ENCODE measurements around the gene HS6ST3. TPM values are rescaled to one million over a fixed set of nuclear protein-coding genes. Genes with fewer than 3 reads are reported as not detected.

HS6ST3 gene
- total RNA-seq, 2 experiments from 2014 or later, result not detected

DNA sequence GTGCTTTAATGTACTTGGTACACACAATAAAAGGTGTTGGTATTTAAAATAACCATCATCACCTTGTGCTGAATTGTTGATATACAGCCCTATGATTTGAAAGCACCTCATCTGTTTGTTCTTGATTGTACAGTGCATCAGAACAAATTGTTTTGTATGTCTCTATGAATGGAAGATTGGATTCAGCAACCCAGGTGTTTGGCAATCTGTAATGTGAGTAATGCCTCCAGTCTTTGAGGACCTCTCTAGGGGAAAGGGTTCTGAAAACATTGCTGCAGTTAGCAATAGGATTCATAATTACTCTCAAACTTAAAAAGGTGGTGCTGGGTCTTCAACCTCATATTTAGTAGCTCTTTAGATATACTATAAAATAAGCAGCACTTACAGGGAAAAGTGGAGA lies 562.6 kb downstream of the HS6ST3 start:
- Mint-ChIP-seq H3K27me3 (no peaks in the 10 kb centered on the region), H3K36me3 (ENCODE audit: low read depth) (no peaks in the 10 kb centered on the region), H3K27ac (no peak overlapping the region), H3K4me3 (no peak overlapping the region), H3K9me3 (peaks cover 1% of the 10 kb centered on the region), H3K4me1 (ENCODE audit: low read depth) (no peaks in the 10 kb centered on the region)
- CTCF ChIA-PET, result no interaction called here
- POLR2A ChIA-PET, result no interaction called here
- intact Hi-C loops (cut with micrococcal nuclease), result no loop called here
- ATAC-seq (no peak), DNase-seq (no peak)
- no peak for TF ChIP-seq CTCF (IDR thresholded peaks at IDR 0.05)

DNA sequence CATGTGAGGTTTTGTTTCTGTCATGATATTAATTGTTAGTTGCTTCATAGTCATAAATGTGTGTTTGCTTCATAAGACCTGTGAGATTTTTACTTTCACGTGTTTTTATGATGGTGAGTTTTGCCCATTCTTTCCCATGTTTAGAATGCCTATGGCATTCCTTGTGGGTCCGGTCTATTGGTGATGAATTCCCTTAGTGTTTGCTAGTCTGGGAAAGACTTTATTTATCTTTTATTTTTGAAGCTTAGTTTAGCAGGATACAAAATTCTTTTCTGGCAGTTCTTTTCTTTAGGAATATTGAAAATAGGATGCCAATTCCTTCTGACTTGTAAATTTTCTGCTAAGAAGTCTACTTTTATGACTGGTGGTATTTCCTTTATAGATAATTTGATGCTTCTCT lies 571.7 kb downstream of the HS6ST3 start:
- no peak for TF ChIP-seq CTCF (IDR thresholded peaks at IDR 0.05)
- DNase-seq, result no peak
- no peak overlapping the region for H3K27ac Mint-ChIP-seq
- CTCF ChIA-PET, result no interaction called here
- no peaks in the 10 kb centered on the region for H3K27me3 Mint-ChIP-seq
- no peaks in the 10 kb centered on the region for H3K36me3 Mint-ChIP-seq (ENCODE audit: low read depth)
- H3K4me3 Mint-ChIP-seq, result no peak overlapping the region
- POLR2A ChIA-PET, result no interaction called here
- H3K4me1 Mint-ChIP-seq (ENCODE audit: low read depth), result no peaks in the 10 kb centered on the region
- intact Hi-C loops (cut with micrococcal nuclease), result no loop called here
- ATAC-seq, result no peak
- H3K9me3 Mint-ChIP-seq, result peaks cover 21% of the 10 kb centered on the region

- no peaks in the 10 kb centered on the region for H3K4me1 Mint-ChIP-seq (ENCODE audit: low read depth)
- H3K9me3 Mint-ChIP-seq, result peaks cover 21% of the 10 kb centered on the region
- ATAC-seq (no peak), DNase-seq (no peak)
- H3K36me3 Mint-ChIP-seq (ENCODE audit: low read depth), result no peaks in the 10 kb centered on the region
- ChIA-PET POLR2A (no interaction called here), CTCF (no interaction called here)
- H3K27me3 Mint-ChIP-seq, result no peaks in the 10 kb centered on the region
- no peak overlapping the region for H3K27ac Mint-ChIP-seq
- intact Hi-C loops (cut with micrococcal nuclease), result no loop called here
- no peak overlapping the region for H3K4me3 Mint-ChIP-seq
- no peak for TF ChIP-seq CTCF (IDR thresholded peaks at IDR 0.05)
These were observed 572.1 kb downstream of the HS6ST3 start for GRCh38 chr13:96662036-96662435.

GRCh38 chr13:96667294-96668018 lies 577.5 kb downstream of the HS6ST3 start:
- intact Hi-C loops (cut with micrococcal nuclease), result no loop called here
- H3K4me3 Mint-ChIP-seq, result no peak overlapping the region
- DNase-seq, result no peak
- no peaks in the 10 kb centered on the region for H3K4me1 Mint-ChIP-seq (ENCODE audit: low read depth)
- no peak for ATAC-seq
- TF ChIP-seq CTCF (IDR thresholded peaks at IDR 0.05), result no peak
- peaks cover 8% of the 10 kb centered on the region for H3K9me3 Mint-ChIP-seq
- H3K36me3 Mint-ChIP-seq (ENCODE audit: low read depth), result no peaks in the 10 kb centered on the region
- CTCF ChIA-PET, result no interaction called here
- no peaks in the 10 kb centered on the region for H3K27me3 Mint-ChIP-seq
- H3K27ac Mint-ChIP-seq, result no peak overlapping the region
- POLR2A ChIA-PET, result no interaction called here

- Mint-ChIP-seq H3K27me3 (no peaks in the 10 kb centered on the region), H3K4me1 (ENCODE audit: low read depth) (no peaks in the 10 kb centered on the region), H3K4me3 (no peak overlapping the region), H3K27ac (no peak overlapping the region), H3K9me3 (no peaks in the 10 kb centered on the region), H3K36me3 (ENCODE audit: low read depth) (no peaks in the 10 kb centered on the region)
- no peak for ATAC-seq
- CTCF ChIA-PET, result no interaction called here
- POLR2A ChIA-PET, result no interaction called here
- no peak for TF ChIP-seq CTCF (IDR thresholded peaks at IDR 0.05)
- intact Hi-C loops (cut with micrococcal nuclease), result no loop called here
- DNase-seq, result no peak
These were observed 581.2 kb downstream of the HS6ST3 start for GRCh38 chr13:96671073-96671472.
